Fibroblast of villous mesenchyme (primary cell): ENCODE results near the gene AMFR. TPM values are rescaled to one million over a fixed set of nuclear protein-coding genes. Genes with fewer than 3 reads are reported as not detected.

Source experiments
- DNase-seq: peaks from one replicate; pipeline ENCODE4 v3.0.0-alpha.2; 2010; ENCODE audit warnings: low read depth
- H3K4me3 ChIP-seq: 2 replicates; pipeline ENCODE4 v1.5.1; 2011; ENCODE audit warnings: low read depth, mild to moderate bottlenecking, low read length
- CTCF ChIP-seq: IDR thresholded peaks from 2 replicates; pipeline ENCODE4 v1.5.1; 2012; ENCODE audit warnings: low read depth, mild to moderate bottlenecking, low read length; ENCODE audit not compliant: insufficient read depth
- total RNA-seq: library from RNA; depleted of rRNA; stranded (reverse); fragments of >200 nt; gene quantifications from 2 replicates; pipeline ENCODE4 v1.2.3, GENCODE V29; 2012

The AMFR gene
- total RNA-seq, 1 donor = 302 TPM

- TF ChIP-seq CTCF = no peak
- H3K4me3 ChIP-seq = no peak overlapping the region
- DNase-seq = no peak
Observed at GRCh38 chr16:56354746-56355145, 70.6 kb downstream of the AMFR start.

- DNase-seq = no peak
- TF ChIP-seq CTCF = no peak
- H3K4me3 ChIP-seq = no peak overlapping the region
Observed at GRCh38 chr16:56354016-56354415, 71.3 kb downstream of the AMFR start.

DNA sequence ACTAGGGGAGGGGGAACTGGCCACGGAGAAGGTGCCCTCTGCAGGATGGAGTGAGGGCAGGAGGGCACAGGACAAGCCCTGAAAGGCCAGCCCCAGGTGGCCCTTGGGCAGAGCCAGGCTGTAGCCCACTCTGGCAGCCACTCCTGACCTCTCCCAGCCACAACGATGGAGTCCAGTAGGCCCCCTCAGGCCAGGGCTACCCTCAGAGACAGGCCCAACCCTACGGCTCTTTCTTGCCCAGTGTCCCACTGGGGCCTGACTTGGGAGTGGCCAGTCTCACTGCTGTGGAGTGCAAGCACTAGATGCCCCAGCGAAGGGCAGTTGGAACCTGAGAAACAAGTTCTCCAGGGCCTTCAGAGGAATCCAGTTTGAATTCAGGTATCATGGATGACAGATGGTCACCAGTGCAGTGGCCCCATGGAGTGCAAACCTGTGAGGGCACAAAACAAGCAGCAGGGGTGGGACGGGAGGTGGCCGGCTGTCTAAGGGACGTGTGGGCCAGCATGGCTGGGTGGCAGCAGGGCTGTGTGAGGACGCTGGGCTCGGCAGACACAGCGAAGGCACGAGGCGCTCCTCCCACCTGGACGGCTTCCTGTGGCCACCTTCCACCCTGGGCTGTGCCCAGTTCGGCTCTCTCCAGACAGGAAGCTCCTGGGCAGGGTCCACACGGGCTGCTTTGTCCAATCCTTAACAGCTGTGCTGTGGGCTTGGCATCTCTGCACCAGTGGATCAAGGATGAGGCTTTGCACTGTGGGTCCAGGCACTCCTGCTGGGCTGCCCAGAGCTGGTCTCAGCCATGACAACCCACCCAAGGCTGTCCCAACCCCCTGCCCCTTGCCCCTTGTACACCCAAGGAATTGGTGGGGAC is 72.1 kb downstream of the AMFR start:
- no peak overlapping the region for H3K4me3 ChIP-seq
- DNase-seq = no peak
- TF ChIP-seq CTCF = no peak

GRCh38 chr16:56352351-56353053 is 72.8 kb downstream of the AMFR start:
- DNase-seq = no peak
- H3K4me3 ChIP-seq = no peak overlapping the region
- TF ChIP-seq CTCF = no peak

GRCh38 chr16:56351481-56351880 is 73.9 kb downstream of the AMFR start:
- no peak for TF ChIP-seq CTCF
- H3K4me3 ChIP-seq = no peak overlapping the region
- DNase-seq = no peak

GRCh38 chr16:56350491-56351405 is 74.6 kb downstream of the AMFR start:
- no peak for TF ChIP-seq CTCF
- H3K4me3 ChIP-seq = no peak overlapping the region
- DNase-seq = no peak
